ENCODE results near the gene MINDY4B. TPM values are rescaled to one million over a fixed set of nuclear protein-coding genes. Genes with fewer than 3 reads are reported as not detected.

MINDY4B gene
- total RNA-seq, 1 experiment from 2014 or later = not detected

GRCh38 chr3:150897592-150897991 is 7.6 kb downstream of the MINDY4B start:
- H3K36me3 ChIP-seq (ENCODE audit: insufficient read depth, low read length) = no peaks in the 10 kb centered on the region
- H3K9ac ChIP-seq (ENCODE audit: low read length) = no peak overlapping the region
- no peaks in the 10 kb centered on the region for H3K9me2 ChIP-seq (replicated peaks; ENCODE audit: insufficient read depth, low read length)
- DNase-seq = no peak
- no peaks in the 10 kb centered on the region for H3K79me2 ChIP-seq (ENCODE audit: low read length)
- H4K20me1 ChIP-seq (ENCODE audit: insufficient read depth, low read depth, low read length) = no peaks in the 10 kb centered on the region
- H3K27me3 ChIP-seq (ENCODE audit: low read length) = no peaks in the 10 kb centered on the region
- H3K4me3 ChIP-seq (ENCODE audit: low read length) = no peak overlapping the region
- H3K4me2 ChIP-seq (ENCODE audit: low read depth, low read length, poor library complexity, severe bottlenecking) = no peak overlapping the region
- H3K9me3 ChIP-seq (ENCODE audit: low read length) = no peaks in the 10 kb centered on the region
- H2AFZ ChIP-seq (ENCODE audit: low read length) = no peak overlapping the region
- peaks cover under 1% of the 10 kb centered on the region; the same call in 1 of the 2 replicates for H3K4me1 ChIP-seq (ENCODE audit: low read length)
- no peak overlapping the region for H3K27ac ChIP-seq (ENCODE audit: low read length)

GRCh38 chr3:150890831-150891230 is 14.4 kb downstream of the MINDY4B start:
- Histone ChIP-seq H3K79me2 (ENCODE audit: low read length) (no peaks in the 10 kb centered on the region), H3K9me2 (replicated peaks; ENCODE audit: insufficient read depth, low read length) (no peaks in the 10 kb centered on the region), H3K4me2 (ENCODE audit: low read depth, low read length, poor library complexity, severe bottlenecking) (no peak overlapping the region), H3K9me3 (ENCODE audit: low read length) (no peaks in the 10 kb centered on the region), H3K27me3 (ENCODE audit: low read length) (no peaks in the 10 kb centered on the region), H3K36me3 (ENCODE audit: insufficient read depth, low read length) (no peaks in the 10 kb centered on the region), H4K20me1 (ENCODE audit: insufficient read depth, low read depth, low read length) (no peaks in the 10 kb centered on the region), H3K9ac (ENCODE audit: low read length) (no peak overlapping the region), H3K27ac (ENCODE audit: low read length) (no peak overlapping the region), H3K4me1 (ENCODE audit: low read length) (no peaks in the 10 kb centered on the region), H2AFZ (ENCODE audit: low read length) (no peak overlapping the region), H3K4me3 (ENCODE audit: low read length) (no peak overlapping the region)
- no peak for DNase-seq

GRCh38 chr3:150890295-150890694 is 14.9 kb downstream of the MINDY4B start:
- Histone ChIP-seq H3K27ac (ENCODE audit: low read length) (no peak overlapping the region), H3K4me1 (ENCODE audit: low read length) (no peaks in the 10 kb centered on the region), H3K9ac (ENCODE audit: low read length) (no peak overlapping the region), H3K27me3 (ENCODE audit: low read length) (no peaks in the 10 kb centered on the region), H3K79me2 (ENCODE audit: low read length) (no peaks in the 10 kb centered on the region), H3K9me2 (replicated peaks; ENCODE audit: insufficient read depth, low read length) (no peaks in the 10 kb centered on the region), H2AFZ (ENCODE audit: low read length) (no peak overlapping the region), H3K36me3 (ENCODE audit: insufficient read depth, low read length) (no peaks in the 10 kb centered on the region), H3K9me3 (ENCODE audit: low read length) (no peaks in the 10 kb centered on the region), H3K4me2 (ENCODE audit: low read depth, low read length, poor library complexity, severe bottlenecking) (no peak overlapping the region), H3K4me3 (ENCODE audit: low read length) (no peak overlapping the region), H4K20me1 (ENCODE audit: insufficient read depth, low read depth, low read length) (no peaks in the 10 kb centered on the region)
- no peak for DNase-seq

GRCh38 chr3:150889106-150889505 is 16.1 kb downstream of the MINDY4B start:
- Histone ChIP-seq H3K79me2 (ENCODE audit: low read length) (no peaks in the 10 kb centered on the region), H3K9ac (ENCODE audit: low read length) (no peak overlapping the region), H3K27me3 (ENCODE audit: low read length) (no peaks in the 10 kb centered on the region), H3K36me3 (ENCODE audit: insufficient read depth, low read length) (no peaks in the 10 kb centered on the region), H3K4me3 (ENCODE audit: low read length) (no peak overlapping the region), H3K4me2 (ENCODE audit: low read depth, low read length, poor library complexity, severe bottlenecking) (no peak overlapping the region), H3K9me3 (ENCODE audit: low read length) (no peaks in the 10 kb centered on the region), H3K9me2 (replicated peaks; ENCODE audit: insufficient read depth, low read length) (no peaks in the 10 kb centered on the region), H4K20me1 (ENCODE audit: insufficient read depth, low read depth, low read length) (no peaks in the 10 kb centered on the region), H3K27ac (ENCODE audit: low read length) (no peak overlapping the region), H3K4me1 (ENCODE audit: low read length) (no peaks in the 10 kb centered on the region), H2AFZ (ENCODE audit: low read length) (no peak overlapping the region)
- DNase-seq = no peak

GRCh38 chr3:150887031-150887430 is 18.2 kb downstream of the MINDY4B start:
- no peak overlapping the region for H3K27ac ChIP-seq (ENCODE audit: low read length)
- no peaks in the 10 kb centered on the region for H3K79me2 ChIP-seq (ENCODE audit: low read length)
- no peaks in the 10 kb centered on the region for H3K9me2 ChIP-seq (replicated peaks; ENCODE audit: insufficient read depth, low read length)
- H2AFZ ChIP-seq (ENCODE audit: low read length) = no peak overlapping the region
- H3K4me1 ChIP-seq (ENCODE audit: low read length) = no peaks in the 10 kb centered on the region
- no peaks in the 10 kb centered on the region for H4K20me1 ChIP-seq (ENCODE audit: insufficient read depth, low read depth, low read length)
- no peaks in the 10 kb centered on the region for H3K27me3 ChIP-seq (ENCODE audit: low read length)
- no peaks in the 10 kb centered on the region for H3K9me3 ChIP-seq (ENCODE audit: low read length)
- no peaks in the 10 kb centered on the region for H3K36me3 ChIP-seq (ENCODE audit: insufficient read depth, low read length)
- no peak overlapping the region for H3K4me3 ChIP-seq (ENCODE audit: low read length)
- no peak overlapping the region for H3K9ac ChIP-seq (ENCODE audit: low read length)
- no peak for DNase-seq
- H3K4me2 ChIP-seq (ENCODE audit: low read depth, low read length, poor library complexity, severe bottlenecking) = no peak overlapping the region

GRCh38 chr3:150885535-150885934 is 19.7 kb downstream of the MINDY4B start:
- Histone ChIP-seq H3K27me3 (ENCODE audit: low read length) (no peaks in the 10 kb centered on the region), H3K9me2 (replicated peaks; ENCODE audit: insufficient read depth, low read length) (no peaks in the 10 kb centered on the region), H4K20me1 (ENCODE audit: insufficient read depth, low read depth, low read length) (no peaks in the 10 kb centered on the region), H2AFZ (ENCODE audit: low read length) (no peak overlapping the region), H3K36me3 (ENCODE audit: insufficient read depth, low read length) (no peaks in the 10 kb centered on the region), H3K9me3 (ENCODE audit: low read length) (no peaks in the 10 kb centered on the region), H3K4me3 (ENCODE audit: low read length) (no peak overlapping the region), H3K9ac (ENCODE audit: low read length) (no peak overlapping the region), H3K27ac (ENCODE audit: low read length) (no peak overlapping the region), H3K4me2 (ENCODE audit: low read depth, low read length, poor library complexity, severe bottlenecking) (no peak overlapping the region), H3K79me2 (ENCODE audit: low read length) (no peaks in the 10 kb centered on the region), H3K4me1 (ENCODE audit: low read length) (no peaks in the 10 kb centered on the region)
- no peak for DNase-seq

- Histone ChIP-seq H3K9me3 (ENCODE audit: low read length) (no peaks in the 10 kb centered on the region), H3K9ac (ENCODE audit: low read length) (no peak overlapping the region), H3K27ac (ENCODE audit: low read length) (no peak overlapping the region), H3K9me2 (replicated peaks; ENCODE audit: insufficient read depth, low read length) (no peaks in the 10 kb centered on the region), H3K79me2 (ENCODE audit: low read length) (no peaks in the 10 kb centered on the region), H3K4me1 (ENCODE audit: low read length) (peaks cover 12% of the 10 kb centered on the region), H3K4me3 (ENCODE audit: low read length) (no peak overlapping the region), H3K36me3 (ENCODE audit: insufficient read depth, low read length) (no peaks in the 10 kb centered on the region), H2AFZ (ENCODE audit: low read length) (no peak overlapping the region), H3K27me3 (ENCODE audit: low read length) (no peaks in the 10 kb centered on the region), H4K20me1 (ENCODE audit: insufficient read depth, low read depth, low read length) (no peaks in the 10 kb centered on the region), H3K4me2 (ENCODE audit: low read depth, low read length, poor library complexity, severe bottlenecking) (no peak overlapping the region)
- DNase-seq = no peak
Observed at GRCh38 chr3:150878996-150879575, 26.2 kb downstream of the MINDY4B start.

GRCh38 chr3:150878290-150878689 is 26.9 kb downstream of the MINDY4B start:
- DNase-seq = no peak
- Histone ChIP-seq H3K9ac (ENCODE audit: low read length) (no peak overlapping the region), H3K79me2 (ENCODE audit: low read length) (no peaks in the 10 kb centered on the region), H3K27ac (ENCODE audit: low read length) (no peak overlapping the region), H3K4me1 (ENCODE audit: low read length) (peaks cover 12% of the 10 kb centered on the region), H3K4me3 (ENCODE audit: low read length) (no peak overlapping the region), H3K4me2 (ENCODE audit: low read depth, low read length, poor library complexity, severe bottlenecking) (no peak overlapping the region), H3K27me3 (ENCODE audit: low read length) (no peaks in the 10 kb centered on the region), H4K20me1 (ENCODE audit: insufficient read depth, low read depth, low read length) (no peaks in the 10 kb centered on the region), H3K9me2 (replicated peaks; ENCODE audit: insufficient read depth, low read length) (no peaks in the 10 kb centered on the region), H3K36me3 (ENCODE audit: insufficient read depth, low read length) (no peaks in the 10 kb centered on the region), H3K9me3 (ENCODE audit: low read length) (no peaks in the 10 kb centered on the region), H2AFZ (ENCODE audit: low read length) (no peak overlapping the region)

GRCh38 chr3:150877303-150877702 is 27.9 kb downstream of the MINDY4B start:
- Histone ChIP-seq H3K4me1 (ENCODE audit: low read length) (peaks cover 12% of the 10 kb centered on the region), H3K4me2 (ENCODE audit: low read depth, low read length, poor library complexity, severe bottlenecking) (no peak overlapping the region), H3K9me3 (ENCODE audit: low read length) (no peaks in the 10 kb centered on the region), H3K27ac (ENCODE audit: low read length) (no peak overlapping the region), H3K27me3 (ENCODE audit: low read length) (no peaks in the 10 kb centered on the region), H3K9ac (ENCODE audit: low read length) (no peak overlapping the region), H3K4me3 (ENCODE audit: low read length) (no peak overlapping the region), H4K20me1 (ENCODE audit: insufficient read depth, low read depth, low read length) (no peaks in the 10 kb centered on the region), H3K79me2 (ENCODE audit: low read length) (no peaks in the 10 kb centered on the region), H3K36me3 (ENCODE audit: insufficient read depth, low read length) (no peaks in the 10 kb centered on the region), H2AFZ (ENCODE audit: low read length) (no peak overlapping the region), H3K9me2 (replicated peaks; ENCODE audit: insufficient read depth, low read length) (no peaks in the 10 kb centered on the region)
- DNase-seq = no peak

Data from Karpas-422 (cell line).